Activated T-cell treated with anti-CD3 and anti-CD28 coated beads for 1 hour (primary cell): ENCODE results near the gene GUCY2F.

Experiments
- DNase-seq: peaks from one replicate; pipeline ENCODE4 v3.0.0-alpha.2; 2020; ENCODE audit warnings: low read depth

GUCY2F gene

DNA sequence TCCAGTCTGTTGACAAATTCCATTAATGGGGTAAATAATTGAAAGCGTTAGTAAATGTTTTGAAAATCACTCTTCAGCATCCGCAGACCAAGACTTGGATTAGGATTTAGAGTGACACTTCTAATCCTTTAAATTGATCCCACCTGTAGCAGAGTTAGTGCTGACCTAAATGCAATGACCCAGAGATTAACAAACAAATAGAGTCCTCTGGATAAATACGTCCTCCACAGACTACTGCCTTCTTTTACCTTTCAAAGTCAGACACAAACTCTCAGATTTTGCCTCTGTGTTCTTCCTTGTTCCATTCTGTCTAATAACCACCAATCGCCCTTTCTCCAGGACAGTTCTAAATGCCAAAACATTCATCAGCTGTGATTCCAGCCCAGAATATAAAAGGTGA, at the start of gene GUCY2F:
TSS of gene GUCY2F (minus strand) at position 101 of the 400 bp plus-strand sequence. CDS start 6,150 bp downstream, outside the sequence.
- DNase-seq, result no peak

DNA sequence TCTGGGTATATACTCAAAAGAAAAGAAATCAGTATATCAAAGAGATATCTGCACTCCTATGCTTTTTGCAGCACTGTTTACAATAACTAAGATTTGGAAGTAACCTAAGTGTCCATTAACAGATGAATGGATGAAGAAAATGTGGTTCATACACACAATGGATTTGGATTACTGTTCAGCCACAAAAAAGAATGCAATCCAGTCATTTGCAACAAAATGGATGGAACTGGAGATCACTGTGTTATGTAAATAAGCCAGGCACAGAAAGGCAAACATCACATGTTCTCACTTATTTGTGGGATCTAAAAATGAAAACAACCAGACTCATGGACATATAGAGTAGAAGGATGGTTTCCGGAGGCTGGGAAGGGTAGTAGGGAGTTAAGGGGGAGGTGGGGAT, 37.1 kb upstream of the GUCY2F start:
- DNase-seq, result no peak

DNA sequence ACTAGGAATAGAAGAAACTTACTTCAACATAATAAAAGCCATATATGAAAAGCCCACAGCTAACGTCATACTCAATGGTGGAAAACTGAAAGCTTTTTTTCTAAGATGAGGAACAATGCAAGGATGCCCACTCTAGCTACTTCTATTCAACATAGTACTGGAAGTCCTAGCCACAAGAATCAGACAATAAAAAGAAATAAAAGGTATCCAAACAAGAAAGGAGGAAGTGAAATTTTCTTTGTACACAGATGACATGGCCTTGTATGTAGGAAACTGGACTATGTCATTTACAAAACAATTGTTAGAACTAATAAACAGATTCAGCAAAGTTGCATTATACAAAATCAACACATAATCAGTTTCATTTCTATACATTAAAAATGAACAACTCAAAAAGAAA, 29.2 kb upstream of the GUCY2F start:
- DNase-seq, result no peak

DNA sequence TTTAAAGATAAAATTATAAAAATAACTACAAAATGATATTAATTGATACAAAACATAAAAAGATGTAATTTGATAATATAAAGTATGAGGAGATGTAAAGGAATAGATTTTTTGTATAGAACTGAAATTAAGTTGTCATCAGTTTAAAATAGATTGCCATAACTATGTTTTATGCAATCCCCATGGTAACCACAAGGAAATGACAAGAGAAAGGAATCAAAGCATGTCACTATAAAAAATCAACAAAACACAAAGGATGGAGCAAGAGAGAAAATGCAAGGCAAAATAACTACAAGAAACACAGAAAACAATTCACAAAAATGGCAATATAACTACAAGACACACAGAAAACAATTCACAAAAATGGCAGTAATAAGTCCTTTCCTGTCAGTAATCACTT, 27.0 kb upstream of the GUCY2F start:
- no peak for DNase-seq

DNA sequence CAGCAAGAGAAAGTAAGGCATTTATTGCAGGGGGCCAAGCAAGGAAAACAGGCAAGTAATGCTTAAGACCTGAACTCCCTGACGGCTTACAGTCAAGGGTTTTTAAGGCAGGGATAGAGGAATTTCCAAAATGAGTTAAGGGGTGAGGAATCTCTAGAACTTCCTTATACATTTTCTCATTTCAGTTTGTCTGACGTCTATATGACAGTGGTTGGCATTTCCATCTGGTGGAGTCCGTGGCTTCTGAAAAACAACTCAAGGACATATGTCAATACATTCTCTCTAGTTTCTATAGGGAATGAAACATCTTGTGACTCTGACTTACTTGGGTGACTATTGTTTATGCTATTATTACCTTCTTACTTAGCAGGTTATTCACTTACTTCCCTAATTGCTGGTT, 19.3 kb upstream of the GUCY2F start:
- no peak for DNase-seq

DNA sequence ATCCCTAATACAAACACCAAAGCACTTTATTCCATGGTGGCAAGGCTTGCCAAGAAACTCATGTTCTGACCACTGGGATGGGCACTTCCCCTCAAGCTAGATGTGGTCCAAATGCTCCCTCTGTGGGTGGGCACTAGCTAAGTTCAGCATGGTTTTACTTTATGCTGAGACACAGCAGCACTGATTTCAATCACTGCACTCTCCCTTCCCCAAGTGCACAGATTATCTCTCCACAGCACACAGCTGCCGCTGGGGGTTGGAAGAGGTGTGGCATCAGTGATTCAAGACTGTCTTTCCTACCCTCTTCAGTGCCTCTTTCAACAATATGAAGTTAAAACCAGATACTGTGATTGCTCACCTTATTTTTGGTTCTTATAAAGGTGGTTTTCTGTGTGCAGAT, 16.5 kb upstream of the GUCY2F start:
- no peak for DNase-seq

DNA sequence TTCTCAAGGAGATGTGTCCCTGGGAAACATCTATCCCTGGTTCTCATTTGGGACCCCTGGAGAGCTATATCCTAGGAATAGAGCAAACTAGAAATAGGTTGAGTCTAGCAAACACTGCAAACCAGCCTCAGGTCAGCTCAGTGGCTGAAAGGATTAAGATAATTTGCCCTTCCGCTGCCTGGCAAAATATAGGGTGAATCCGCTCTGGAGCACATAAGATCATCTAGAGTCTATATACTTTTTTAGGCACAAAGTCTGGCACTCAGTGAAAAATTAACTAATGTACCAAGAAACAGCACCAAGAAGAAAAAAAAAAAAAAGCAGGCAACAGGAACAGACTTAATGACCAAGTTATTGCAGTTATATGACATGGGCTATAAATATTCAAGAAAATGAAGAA, 7.3 kb upstream of the GUCY2F start:
- DNase-seq, result no peak

DNA sequence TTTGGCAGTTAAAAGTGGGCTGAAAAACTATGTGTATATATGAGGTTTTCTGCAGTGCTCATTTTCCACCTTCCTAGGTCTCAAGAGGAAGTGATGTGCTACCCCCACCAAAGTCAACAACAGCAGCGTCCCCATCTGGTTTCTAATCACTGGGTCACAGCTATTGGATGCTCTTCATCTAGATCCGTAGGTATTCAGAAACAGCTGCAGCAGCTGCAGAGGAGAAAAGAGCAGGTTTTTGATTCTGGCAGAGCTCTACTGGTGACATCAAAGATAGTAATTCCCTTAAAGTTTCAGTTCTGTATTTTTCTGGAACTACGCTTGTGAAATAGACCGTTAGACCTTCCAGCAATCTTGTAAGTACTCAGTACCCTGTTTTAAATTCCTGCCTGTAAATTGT, 5.8 kb upstream of the GUCY2F start:
- no peak for DNase-seq

DNA sequence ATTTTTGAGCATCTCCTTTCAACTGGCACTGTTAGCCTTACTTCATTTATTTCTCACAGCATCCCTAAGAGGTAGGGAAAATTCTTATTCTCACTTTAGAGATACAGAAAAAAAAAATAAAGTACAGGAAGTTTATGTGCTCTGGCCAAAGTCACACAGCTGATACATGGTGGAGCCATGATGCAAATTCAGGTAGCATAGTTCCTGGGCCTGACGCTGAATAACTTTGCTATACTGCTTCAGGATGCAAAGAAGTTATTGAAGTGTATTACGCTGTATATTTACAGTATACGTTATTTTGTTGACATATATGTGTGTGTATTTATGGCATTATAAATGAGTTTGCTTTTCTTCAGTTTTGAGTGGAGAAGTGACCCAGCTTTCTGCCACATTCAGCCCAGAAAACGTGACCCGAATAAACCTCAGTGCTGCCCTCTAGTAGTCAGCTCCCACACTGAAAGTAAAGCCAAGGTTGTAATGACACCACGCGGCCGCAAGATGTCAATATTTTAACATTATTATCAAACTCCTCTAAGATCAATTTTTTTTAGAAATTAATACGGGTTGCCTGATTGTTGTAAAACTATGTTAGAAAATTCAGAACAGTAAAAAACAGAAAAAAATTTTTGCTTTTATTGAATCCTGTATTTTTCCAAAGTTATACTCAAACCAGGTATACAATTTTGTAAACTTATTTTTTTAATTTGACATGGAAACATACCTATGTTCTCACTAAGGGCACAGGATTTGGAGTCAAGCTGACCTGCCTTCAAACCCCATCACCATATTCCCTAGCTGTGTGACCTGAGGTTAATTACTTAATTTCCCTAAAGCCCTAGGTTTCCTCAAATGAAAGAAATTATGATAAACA, 3.8 kb upstream of the GUCY2F start:
- peak; percentile 43 for DNase-seq

DNA sequence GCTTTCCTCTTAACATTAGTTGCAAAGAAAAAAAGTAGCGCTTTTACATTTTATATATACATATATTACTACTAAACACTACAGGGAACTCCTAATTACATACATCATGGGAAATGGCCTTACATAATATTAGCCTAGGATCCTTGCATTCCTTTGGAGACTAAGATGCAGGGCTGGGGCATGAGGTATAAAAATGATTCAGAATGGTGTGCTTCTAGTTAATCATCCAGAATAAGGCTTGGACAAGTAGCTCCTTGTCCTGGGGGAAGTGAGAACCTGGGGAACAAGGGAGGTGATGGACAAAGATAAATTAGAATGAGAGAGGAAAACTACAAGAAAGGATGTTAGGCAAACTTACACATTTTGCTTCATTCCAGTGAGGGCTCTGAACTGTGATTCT, 3.0 kb upstream of the GUCY2F start:
- DNase-seq, result no peak

DNA sequence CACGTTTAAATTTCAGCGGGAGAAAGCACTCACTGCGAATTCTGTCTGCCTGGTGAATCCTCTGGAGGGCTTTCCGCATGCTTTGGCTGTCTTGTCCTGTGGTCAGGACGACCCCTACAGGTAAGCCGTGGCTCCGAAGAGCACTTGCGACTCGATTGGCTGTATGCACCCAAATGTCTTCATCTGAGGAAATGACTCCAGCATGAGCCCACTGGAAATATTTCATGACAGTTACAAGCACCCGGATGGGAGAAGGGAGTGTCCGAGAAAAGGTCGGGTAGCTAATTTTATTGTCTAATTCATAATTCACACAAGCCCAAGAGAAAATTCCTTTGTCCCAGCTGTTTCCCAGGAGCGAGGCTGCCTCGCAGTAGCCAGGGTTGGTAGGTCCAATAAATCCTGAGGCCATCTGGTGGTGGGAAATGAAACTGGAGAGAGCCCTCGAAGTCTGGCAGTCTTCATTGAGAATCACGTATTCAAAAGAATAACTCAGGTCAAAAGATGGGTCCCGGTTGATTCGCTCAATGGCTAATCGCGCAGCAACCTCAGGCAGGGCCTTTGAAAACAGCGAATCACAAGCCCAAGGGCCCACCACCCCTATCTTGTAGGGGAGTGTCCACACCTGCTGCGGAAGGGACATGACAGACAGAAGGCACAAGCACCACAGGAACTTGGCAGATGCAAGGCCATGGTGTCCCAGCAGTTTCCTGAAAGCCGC, 6.6 kb downstream of the GUCY2F start:
- no peak for DNase-seq

DNA sequence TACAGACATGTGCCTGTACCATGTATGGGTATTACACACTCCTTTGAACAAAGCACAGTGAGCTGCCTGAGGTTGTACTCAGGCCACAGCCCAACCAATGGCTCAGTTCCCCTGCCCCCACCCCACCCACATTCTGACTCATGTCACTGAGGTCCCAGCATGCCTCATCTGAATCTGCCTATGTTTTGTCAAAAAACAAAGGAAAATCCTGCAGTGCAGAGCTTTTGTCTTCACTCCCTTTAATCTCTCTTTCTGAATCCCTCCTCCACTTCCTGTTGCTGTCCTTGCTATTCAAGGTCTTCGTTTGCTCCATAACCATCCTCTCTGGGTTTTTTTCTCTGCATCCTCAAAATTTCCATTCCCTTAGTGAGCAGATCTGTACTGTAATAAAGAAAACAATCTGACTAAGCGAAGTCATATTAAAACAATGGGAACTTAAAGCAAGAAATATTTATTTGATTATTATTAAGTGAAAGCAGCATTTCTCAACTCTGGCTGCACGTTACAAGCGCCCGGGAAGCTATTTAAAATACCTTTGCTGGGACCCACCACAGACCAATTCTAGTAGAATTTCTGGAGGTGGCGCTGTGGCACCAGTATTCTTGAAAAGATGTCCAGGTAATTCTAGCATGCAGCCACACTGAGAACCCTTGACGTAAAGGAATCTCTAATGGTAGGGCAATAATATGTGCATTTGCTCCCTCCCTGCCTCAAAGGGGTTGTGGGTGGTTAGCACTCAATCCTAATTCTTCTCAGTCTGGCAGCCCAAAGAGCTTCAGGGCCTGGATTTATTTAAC, 8.7 kb downstream of the GUCY2F start:
- DNase-seq, result no peak

DNA sequence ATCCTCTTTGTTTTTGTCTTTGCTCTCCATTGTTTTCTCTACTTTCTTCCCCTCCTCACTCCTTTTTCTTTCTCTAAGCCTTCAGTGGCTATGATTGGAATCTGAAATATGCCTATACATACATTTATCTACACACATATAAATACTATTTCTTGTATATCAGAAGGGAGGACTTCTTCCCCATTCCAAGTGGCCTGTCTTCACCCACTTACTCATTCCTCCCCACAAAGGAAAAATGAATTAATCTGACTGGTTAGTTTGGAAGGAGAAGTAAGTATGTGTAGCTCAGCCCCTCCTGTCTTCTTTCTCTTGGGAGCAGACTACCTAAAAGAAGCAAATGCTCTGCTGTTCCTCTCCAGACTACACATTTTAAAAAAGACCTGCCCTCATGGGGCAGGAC, 17.7 kb downstream of the GUCY2F start:
- no peak for DNase-seq

DNA sequence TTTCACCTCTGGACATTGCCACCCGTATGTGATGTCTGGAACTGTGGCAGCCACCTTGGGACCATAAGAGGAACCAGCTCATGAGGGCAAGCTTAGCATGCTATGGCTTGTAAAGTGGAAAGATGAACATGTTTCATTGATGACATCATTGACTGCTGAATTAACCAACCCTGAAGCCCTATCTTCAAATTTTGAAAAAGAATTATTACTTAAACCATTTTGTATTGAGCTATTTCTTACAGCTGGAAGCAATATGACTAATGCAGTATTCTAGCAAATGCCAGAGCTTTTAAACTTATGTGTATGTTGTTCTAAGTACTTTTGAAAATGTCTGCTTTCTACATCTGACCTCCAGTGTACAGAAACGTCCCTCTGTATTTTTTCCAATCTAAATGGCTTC, 18.1 kb downstream of the GUCY2F start:
- DNase-seq, result no peak

DNA sequence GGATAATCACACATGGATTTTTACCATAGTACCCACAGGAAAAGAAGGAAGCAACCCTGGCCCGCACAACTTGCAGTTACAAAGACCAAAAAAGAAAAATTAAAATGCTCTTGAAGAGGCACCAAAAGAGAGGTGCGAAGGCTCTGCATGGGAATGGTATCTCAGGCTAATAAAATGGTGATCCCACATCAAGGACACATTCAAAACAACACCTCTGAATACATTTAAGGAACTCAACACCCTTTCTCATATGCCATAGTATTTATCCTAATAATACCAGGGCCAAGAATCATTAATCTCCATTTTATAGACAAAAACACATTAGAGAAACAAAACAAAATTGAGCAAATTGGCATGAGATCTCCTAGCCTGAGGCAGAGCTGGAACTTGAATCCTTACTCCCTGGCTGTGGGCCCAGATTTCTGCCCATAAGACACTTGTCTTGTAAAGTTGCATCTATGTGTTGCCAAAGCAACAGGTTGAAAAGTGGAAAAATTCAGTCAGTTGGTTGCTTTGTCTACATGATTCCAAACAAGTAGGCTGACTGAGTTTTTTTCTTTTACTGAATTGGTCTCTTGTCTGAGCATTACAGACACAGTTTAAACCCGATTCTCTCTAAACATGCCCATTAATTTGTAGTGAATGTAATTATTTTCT, 33.5 kb downstream of the GUCY2F start:
- DNase-seq, result no peak

DNA sequence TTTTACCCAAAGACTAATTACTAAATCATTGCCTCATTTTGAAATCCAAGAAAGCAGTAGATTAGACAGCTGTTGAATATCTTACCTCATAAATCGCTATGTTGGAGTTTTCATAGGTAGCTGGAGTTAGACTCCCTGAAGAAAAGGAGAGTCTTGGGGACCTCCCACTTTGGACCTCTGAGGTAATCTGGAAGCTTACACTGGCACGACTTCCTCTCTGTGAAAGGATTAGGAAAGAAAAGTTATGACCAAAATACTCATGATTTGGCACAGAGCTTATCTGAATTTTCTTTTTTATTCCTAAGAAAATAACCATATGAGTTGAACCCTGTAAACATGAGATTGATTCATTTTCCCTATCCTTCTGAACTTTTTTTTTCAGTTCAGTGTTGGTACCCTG, 40.6 kb downstream of the GUCY2F start:
- DNase-seq, result no peak

DNA sequence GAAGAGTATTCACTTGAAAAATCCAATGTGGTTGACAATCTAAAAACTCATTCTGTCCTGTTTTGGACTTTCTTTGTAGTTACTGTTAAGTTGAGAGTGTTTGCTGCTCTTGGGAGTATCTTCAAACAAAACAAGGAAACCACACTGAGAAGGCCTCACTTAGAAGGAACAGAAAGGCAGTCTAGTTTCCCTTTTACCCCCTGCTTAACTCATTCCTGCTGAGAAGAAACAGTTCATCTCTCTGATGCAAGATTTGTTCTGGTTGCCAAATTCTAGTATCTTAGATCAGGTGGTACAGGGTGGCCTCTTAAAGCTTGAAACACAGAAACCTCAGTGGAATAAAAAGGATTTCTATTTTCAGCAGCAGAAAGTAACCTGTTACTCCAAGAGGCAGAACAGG, 41.4 kb downstream of the GUCY2F start:
- no peak for DNase-seq

DNA sequence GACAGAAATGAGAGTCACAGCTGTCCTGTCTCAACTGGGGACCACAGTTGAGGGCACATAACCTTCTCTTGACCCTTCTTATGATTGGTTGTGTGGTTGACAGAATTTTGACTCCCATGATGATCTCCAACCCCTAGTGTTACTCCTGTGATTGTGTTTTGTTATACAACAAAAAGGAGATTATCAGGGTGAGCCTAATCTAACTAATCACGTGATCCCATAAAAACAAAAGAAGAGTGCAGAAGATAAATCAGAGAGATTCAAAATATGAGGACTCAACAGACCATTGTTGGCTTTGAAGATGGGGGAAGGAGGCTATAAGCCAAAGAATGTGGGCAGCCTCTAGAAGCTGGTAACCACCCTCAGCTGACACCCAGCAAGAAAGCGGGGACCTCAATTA, 72.7 kb downstream of the GUCY2F start:
- no peak for DNase-seq

DNA sequence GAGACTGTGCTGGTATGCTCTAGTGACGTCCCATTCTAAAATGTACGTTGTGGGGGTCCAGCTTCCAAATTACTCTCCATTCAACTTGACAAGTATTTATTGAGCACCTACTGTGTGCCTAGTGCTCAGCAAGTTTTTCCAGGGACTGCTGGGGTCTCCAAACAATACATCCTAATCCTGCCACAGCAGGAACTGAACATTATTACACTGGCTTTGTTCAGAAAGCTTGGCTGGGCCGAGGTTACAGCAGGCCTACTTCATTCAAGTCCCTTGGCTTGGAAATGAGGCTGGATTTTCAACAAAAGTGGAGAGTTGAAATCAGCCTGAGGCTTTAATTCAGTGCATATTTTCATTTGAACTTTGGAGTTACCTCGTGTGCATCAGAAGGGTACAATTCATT, 78.0 kb downstream of the GUCY2F start:
- DNase-seq, result no peak

DNA sequence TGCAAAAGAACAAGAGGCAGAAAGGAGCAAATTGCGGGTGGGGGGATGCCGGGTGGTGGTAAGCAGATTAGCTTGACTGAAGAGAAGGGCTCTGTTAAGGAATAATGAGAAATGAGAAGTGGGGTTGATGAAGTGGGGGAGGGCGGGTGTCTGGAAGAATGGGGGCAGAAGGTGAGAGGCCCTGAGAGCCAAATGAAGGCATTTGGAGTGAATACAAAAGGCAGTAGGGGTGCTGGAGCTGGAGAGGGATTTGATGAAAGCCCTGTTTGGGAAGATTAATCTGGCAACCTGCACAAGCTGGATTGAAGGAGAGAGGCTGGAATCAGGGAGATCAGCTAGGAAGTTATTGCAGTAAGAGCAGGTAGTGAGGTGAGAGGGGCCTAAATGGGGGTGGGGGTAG, 82.1 kb downstream of the GUCY2F start:
- DNase-seq, result no peak

DNA sequence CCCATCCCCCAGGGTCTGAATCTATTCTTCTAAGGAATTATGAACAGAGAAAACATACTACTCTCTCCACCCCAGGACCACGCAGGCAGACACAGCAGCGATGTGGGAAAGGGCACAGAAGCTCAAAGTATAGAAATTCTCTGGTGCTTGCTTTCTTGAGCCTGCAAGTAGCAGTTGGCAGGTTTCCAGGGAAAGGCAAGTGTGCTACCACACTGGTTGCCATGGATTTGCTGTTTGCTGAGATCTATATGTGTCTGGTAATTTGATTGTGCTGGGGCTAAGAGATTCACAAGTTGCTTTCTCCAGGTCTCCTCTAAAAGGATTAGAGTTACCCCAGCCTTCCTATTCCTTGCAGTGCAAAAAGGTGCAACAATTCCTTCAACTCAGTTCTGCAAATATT, 83.1 kb downstream of the GUCY2F start:
- no peak for DNase-seq

DNA sequence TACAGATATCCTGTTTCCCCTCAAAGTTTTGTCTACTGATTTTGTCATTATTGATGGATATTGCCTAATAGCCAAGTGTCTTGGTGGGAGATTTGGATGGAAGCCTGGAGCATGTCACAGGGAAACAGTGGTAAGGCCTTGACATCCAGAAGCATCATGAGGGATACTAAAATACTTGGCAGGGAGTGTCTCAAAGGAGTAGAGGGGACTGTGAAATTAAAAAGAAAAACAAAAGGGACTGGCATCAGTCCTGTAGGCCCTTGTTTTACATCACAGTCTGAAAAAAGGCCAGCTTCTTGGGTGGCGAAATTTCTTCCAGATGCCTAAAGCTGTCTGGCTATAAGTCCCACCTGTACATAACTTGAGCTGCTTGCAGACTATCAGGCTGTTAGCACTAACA, 83.8 kb downstream of the GUCY2F start:
- no peak for DNase-seq
